ENCODE measurements around the gene HLA-DRB1. TPM values are rescaled to one million over a fixed set of nuclear protein-coding genes. Genes with fewer than 3 reads are reported as not detected.
A peak's percentile ranks its signal among the peaks of the same experiment; 100 is the strongest.
"Not testable (repeated sequence)": the region's sequence is repeated elsewhere in the genome, so short reads cannot be mapped to it uniquely, and the experiment has no call there.

HLA-DRB1 gene
- 10 to 100 TPM in 1 of 2 donors, 1 to 10 TPM in 1; 7.4 to 15.1 TPM for total RNA-seq

DNA sequence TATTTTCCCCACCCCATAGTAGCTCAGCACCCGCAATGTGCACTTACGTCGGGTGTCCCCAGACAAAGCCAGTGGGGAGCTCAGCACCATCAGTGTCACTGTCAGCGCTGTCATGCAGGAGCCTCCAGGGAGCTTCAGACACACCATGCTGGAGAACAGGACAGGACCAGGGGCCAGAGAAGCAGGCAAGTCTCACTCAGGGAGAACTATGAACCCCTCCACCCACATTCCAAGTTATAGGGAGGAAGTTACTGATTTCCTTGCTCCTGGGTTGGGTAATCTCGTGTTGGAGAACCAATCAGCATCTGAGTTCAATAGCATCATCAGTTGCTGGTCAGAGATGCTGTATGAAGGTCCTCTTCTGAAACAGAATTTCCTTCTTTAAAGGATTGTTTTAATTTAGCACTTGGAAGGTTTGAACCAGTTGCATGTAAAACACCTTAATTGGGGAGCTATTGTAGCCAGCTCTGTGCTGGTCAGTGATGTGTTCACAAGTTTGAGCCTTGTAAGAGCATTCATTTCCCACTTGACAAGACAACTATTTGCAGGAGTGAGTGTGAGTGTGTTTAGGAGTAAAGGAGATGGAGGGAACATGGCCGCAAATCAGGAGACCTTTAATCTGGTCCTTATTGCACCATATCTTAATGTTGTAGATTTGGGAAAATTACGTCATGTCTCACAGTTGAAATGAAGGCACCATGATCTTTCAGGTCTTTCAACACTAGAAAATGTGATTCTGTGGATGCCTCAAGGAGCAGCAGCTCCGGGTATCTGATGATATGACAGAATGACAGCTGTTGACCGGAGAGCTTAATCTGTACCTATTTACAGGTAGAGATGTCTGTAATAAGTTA, at the start of gene HLA-DRB1:
HLA-DRB1 (minus strand) TSS at position 253 of the 854 bp plus-strand sequence; CDS start at position 147, 106 bp downstream.
- Mint-ChIP-seq H3K9me3 (no peaks in the 10 kb centered on the region), H3K36me3 (ENCODE audit: insufficient read depth in 2 of 2) (no peaks in the 10 kb centered on the region), H3K4me1 (ENCODE audit: low read depth) (no peaks in the 10 kb centered on the region), H3K4me3 (peak within 1 kb of the TSS; percentile 54 to 70), H3K27me3 (ENCODE audit: low read depth) (peaks cover 6% of the 10 kb centered on the region), H3K27ac (peak within 1 kb of the TSS; percentile 17)
- ATAC-seq (replicated peaks in 1 of 2) (peak; percentile 95 to 98), DNase-seq (peak in 1 of 2 donors; percentile 4)

DNA sequence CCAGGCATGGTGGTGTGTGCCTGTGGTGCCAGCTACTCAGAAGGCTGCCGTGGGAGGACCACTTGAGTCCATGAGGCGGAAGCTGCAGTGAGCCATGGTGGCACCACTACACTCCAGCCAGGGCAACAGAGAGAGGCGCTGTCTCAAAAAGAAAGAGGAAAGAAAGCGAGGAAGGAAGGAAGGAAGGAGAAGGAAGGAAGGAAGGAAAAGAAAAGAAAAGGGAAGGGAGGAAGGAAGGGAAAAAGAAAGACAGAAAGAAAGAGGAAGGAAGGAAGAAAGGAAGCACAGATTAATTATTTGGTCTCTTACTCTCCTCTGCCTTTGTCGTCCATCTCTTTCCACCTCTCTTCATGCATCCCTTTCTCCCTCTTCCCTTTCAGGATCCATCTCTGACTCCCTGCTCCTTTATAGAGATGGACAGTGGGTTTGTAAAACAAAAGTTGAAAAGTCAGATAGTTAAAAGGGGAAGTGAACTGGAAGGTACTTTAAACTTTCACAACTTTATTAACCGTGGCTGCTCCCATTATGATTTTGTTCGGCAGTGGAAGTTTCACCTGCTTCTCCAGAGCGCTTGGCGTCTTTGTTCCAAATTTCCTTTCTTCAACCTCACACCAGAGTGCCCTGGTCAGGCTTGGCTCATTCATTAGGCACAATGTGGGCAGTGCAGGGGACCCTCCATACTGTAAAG, 49.0 kb upstream of the HLA-DRB1 start:
- peak overlapping the region; percentile 78 for H3K27ac Mint-ChIP-seq
- peaks cover 7% of the 10 kb centered on the region for H3K27me3 Mint-ChIP-seq (ENCODE audit: low read depth)
- no peaks in the 10 kb centered on the region for H3K36me3 Mint-ChIP-seq (ENCODE audit: insufficient read depth in 2 of 2)
- peaks cover 15% of the 10 kb centered on the region for H3K4me1 Mint-ChIP-seq (ENCODE audit: low read depth)
- H3K9me3 Mint-ChIP-seq, result no peaks in the 10 kb centered on the region
- ATAC-seq (replicated peaks in 1 of 2), result no peak
- DNase-seq, result no peak
- H3K4me3 Mint-ChIP-seq, result peak overlapping the region in 1 of 2 donors; percentile 35

DNA sequence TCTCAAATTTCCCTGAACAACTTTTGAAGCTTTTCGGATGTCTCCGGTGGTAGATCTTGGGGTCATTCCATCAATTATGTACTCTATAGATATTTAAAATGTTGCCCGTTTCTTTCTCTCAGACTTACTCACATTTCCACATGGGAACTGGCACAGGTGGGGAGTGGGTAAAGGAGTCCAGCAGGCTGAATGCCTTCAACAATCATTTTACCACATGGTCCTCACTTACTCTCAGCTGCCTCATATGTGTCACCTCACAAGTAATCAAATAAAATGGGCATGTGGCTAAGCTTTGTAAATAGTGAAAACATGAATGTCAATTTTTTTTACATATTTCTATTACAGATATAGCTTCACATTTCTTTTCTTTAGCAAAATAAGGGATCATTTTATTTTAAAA, 48.2 kb upstream of the HLA-DRB1 start:
- peaks cover 17% of the 10 kb centered on the region for H3K4me1 Mint-ChIP-seq (ENCODE audit: low read depth)
- H3K27me3 Mint-ChIP-seq (ENCODE audit: low read depth), result peaks cover 7% of the 10 kb centered on the region
- H3K36me3 Mint-ChIP-seq (ENCODE audit: insufficient read depth in 2 of 2), result no peaks in the 10 kb centered on the region
- ATAC-seq (replicated peaks in 1 of 2) (no peak), DNase-seq (no peak)
- H3K4me3 Mint-ChIP-seq, result no peak overlapping the region
- no peak overlapping the region for H3K27ac Mint-ChIP-seq
- H3K9me3 Mint-ChIP-seq, result no peaks in the 10 kb centered on the region

- no peak within 1 kb of the TSS for H3K27ac Mint-ChIP-seq
- ATAC-seq (replicated peaks in 1 of 2), result peak in 1 of 2 donors; percentile 82
- peaks cover 17% of the 10 kb centered on the region for H3K4me1 Mint-ChIP-seq (ENCODE audit: low read depth)
- no peaks in the 10 kb centered on the region for H3K36me3 Mint-ChIP-seq (ENCODE audit: insufficient read depth in 2 of 2)
- no peak for DNase-seq
- peaks cover 7% of the 10 kb centered on the region for H3K27me3 Mint-ChIP-seq (ENCODE audit: low read depth)
- no peaks in the 10 kb centered on the region for H3K9me3 Mint-ChIP-seq
- peak within 1 kb of the TSS; percentile 9 to 33 for H3K4me3 Mint-ChIP-seq
Measured at GRCh38 chr6:32637219-32637880, 47.7 kb upstream of the HLA-DRB1 start, which contains the start of gene HLA-DQA1. HLA-DQA1 (plus strand) TSS chr6:32637406; CDS start chr6:32637459, 53 bp downstream.

GRCh38 chr6:32635526-32636123, 46.0 kb upstream of the HLA-DRB1 start:
- ATAC-seq (replicated peaks in 1 of 2) (no peak), DNase-seq (no peak)
- Mint-ChIP-seq H3K27ac (no peak overlapping the region), H3K36me3 (ENCODE audit: insufficient read depth in 2 of 2) (no peaks in the 10 kb centered on the region), H3K4me1 (ENCODE audit: low read depth) (peaks cover 17% of the 10 kb centered on the region), H3K4me3 (no peak overlapping the region), H3K9me3 (no peaks in the 10 kb centered on the region), H3K27me3 (ENCODE audit: low read depth) (peaks cover 7% of the 10 kb centered on the region)

DNA sequence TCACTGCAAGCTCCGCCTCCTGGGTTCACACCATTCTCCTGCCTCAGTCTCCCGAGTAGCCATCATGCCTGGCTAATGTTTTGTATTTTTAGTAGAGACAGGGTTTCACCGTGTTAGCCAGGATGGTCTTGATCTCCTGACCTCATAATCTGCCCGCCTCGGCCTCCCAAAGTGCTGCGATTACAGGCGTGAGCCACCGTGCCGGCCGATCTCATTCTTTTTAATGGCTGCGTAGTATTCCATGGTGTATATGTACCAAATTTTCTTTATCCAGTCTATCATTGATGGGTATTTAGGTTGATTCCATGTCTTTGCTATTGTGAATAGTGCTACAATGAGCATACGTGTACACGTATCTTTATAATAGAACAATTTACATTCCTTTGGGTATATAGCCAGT, 40.1 kb upstream of the HLA-DRB1 start:
- H3K4me3 Mint-ChIP-seq; DNase-seq; H3K27ac Mint-ChIP-seq; ATAC-seq (replicated peaks in 1 of 2); H3K9me3 Mint-ChIP-seq; H3K27me3 Mint-ChIP-seq (ENCODE audit: low read depth); H3K36me3 Mint-ChIP-seq (ENCODE audit: insufficient read depth in 2 of 2): not testable (repeated sequence)
- peaks cover 27% of the 10 kb centered on the region for H3K4me1 Mint-ChIP-seq (ENCODE audit: low read depth)

- Mint-ChIP-seq H3K4me3 (peak overlapping the region in 1 of 2 donors; percentile 20), H3K4me1 (ENCODE audit: low read depth) (peaks cover 31% of the 10 kb centered on the region), H3K27ac (no peak overlapping the region), H3K36me3 (ENCODE audit: insufficient read depth in 2 of 2) (no peaks in the 10 kb centered on the region), H3K27me3 (ENCODE audit: low read depth) (no peaks in the 10 kb centered on the region), H3K9me3 (no peaks in the 10 kb centered on the region)
- ATAC-seq (replicated peaks in 1 of 2) (peak; percentile 35 to 39), DNase-seq (peak; percentile 8 to 20)
Measured at GRCh38 chr6:32627831-32628230, 38.2 kb upstream of the HLA-DRB1 start.

GRCh38 chr6:32627249-32627648, 37.6 kb upstream of the HLA-DRB1 start:
- Mint-ChIP-seq H3K4me1 (ENCODE audit: low read depth) (peaks cover 37% of the 10 kb centered on the region), H3K27me3 (ENCODE audit: low read depth) (no peaks in the 10 kb centered on the region), H3K36me3 (ENCODE audit: insufficient read depth in 2 of 2) (no peaks in the 10 kb centered on the region), H3K27ac (no peak overlapping the region), H3K9me3 (no peaks in the 10 kb centered on the region), H3K4me3 (no peak overlapping the region)
- DNase-seq, result no peak
- ATAC-seq (replicated peaks in 1 of 2), result peak; percentile 18 to 58

DNA sequence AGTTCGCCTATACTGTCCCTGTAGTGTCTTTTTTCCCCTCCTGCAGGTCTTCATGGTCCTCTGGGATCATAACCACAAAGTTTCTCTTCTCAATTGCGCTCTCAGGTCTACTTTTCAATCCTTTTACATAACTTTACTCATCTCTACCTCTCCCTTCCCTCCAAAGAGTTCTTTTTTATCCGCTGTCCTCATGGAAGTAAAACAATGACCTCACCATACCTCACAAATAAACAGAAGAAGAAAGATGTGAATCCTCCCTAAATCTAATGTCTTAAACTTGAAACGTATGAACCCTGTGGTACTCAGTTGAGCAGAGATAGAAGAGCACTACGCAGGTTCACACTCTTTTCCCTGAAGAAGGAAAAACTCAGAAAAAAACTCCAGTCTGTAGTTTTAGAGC, 35.5 kb upstream of the HLA-DRB1 start:
- Mint-ChIP-seq H3K4me1 (ENCODE audit: low read depth) (peaks cover 44% of the 10 kb centered on the region), H3K27ac (no peak overlapping the region), H3K36me3 (ENCODE audit: insufficient read depth in 2 of 2) (no peaks in the 10 kb centered on the region), H3K27me3 (ENCODE audit: low read depth) (no peaks in the 10 kb centered on the region), H3K4me3 (no peak overlapping the region), H3K9me3 (no peaks in the 10 kb centered on the region)
- ATAC-seq (replicated peaks in 1 of 2) (no peak), DNase-seq (no peak)

DNA sequence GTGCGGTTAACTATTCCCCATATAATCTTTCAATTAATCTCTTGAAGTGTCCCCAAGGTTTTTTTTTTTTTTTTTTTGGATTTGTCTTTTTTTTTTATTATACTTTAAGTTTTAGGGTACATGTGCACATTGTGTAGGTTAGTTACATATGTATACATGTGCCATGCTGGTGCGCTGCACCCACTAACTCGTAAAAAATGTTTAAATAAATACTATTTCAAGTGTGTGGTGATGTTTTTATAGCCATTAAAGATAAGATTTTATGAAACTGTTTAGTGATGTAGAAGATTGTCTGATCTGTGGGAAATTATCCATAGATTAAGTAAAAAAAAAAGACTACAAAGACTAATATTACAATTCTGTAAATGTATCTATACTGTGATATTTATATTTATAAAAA, 34.9 kb upstream of the HLA-DRB1 start:
- H3K27me3 Mint-ChIP-seq (ENCODE audit: low read depth), result no peaks in the 10 kb centered on the region
- DNase-seq (no peak), ATAC-seq (replicated peaks in 1 of 2) (no peak)
- H3K4me3 Mint-ChIP-seq, result no peak overlapping the region
- no peaks in the 10 kb centered on the region for H3K9me3 Mint-ChIP-seq
- H3K36me3 Mint-ChIP-seq (ENCODE audit: insufficient read depth in 2 of 2), result no peaks in the 10 kb centered on the region
- peaks cover 44% of the 10 kb centered on the region for H3K4me1 Mint-ChIP-seq (ENCODE audit: low read depth)
- peak overlapping the region; percentile 51 for H3K27ac Mint-ChIP-seq

DNA sequence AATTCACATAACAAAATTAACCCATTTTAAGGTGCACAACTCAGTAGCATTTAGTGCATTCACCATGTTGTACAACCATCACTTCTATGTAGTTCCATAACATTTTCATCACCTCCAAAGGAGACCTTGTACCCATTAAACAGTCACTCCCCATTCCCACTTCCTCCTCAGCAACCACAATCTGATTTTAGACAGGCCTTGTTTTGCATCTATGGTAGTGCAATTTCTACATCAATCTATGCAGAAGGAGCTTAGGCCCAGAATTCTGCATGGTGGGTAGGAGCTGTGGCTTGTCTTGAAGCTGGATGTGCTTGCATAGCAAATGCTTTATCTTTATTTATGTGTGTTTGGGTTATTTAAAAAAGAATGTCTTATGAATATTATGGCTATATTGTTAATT, 34.0 kb upstream of the HLA-DRB1 start:
- peak overlapping the region; percentile 51 for H3K27ac Mint-ChIP-seq
- peaks cover 44% of the 10 kb centered on the region for H3K4me1 Mint-ChIP-seq (ENCODE audit: low read depth)
- no peaks in the 10 kb centered on the region for H3K36me3 Mint-ChIP-seq (ENCODE audit: insufficient read depth in 2 of 2)
- no peak overlapping the region for H3K4me3 Mint-ChIP-seq
- no peaks in the 10 kb centered on the region for H3K27me3 Mint-ChIP-seq (ENCODE audit: low read depth)
- ATAC-seq (replicated peaks in 1 of 2), result no peak
- no peaks in the 10 kb centered on the region for H3K9me3 Mint-ChIP-seq
- no peak for DNase-seq

DNA sequence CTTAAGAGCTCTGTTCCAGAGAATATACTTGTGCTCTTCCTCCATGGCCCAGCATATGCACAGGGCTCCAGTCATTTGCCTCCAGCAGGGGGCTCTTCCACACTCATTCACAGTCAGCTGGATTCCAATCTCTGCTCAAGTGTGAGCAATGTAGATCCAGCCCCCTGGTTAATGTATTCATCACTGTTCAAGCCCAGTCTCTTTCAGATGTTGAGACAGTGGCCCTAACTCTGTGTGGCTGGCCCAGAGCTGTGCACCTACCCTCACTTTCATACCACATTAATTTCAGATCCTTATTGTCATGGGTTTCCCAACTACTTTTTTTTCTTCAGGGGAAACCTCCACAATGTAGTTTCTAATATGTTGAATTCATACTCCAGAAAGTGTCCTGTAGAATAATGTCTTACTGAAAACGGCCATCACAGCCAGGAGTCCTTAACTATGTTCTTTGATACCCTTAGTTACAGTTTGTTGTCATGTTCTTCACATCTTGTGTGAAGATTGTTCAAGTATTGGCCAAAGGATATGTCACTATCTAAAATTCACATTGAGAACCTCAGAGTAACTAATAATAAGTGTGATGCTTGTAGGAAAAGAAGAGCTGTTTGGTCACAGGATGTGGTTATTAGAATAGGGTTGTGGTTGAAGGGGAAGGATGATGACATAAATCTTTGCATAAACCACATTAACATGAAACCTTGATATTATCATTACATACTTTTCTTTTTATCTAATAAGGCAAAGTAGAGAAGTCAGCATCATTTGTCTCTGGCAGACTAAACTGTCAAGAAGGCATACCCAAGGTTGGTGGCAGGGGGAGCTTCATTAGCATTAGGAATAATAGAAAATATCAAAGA, 33.1 kb upstream of the HLA-DRB1 start:
- H3K27ac Mint-ChIP-seq, result peak overlapping the region; percentile 84
- H3K4me3 Mint-ChIP-seq, result peak overlapping the region; percentile 6 to 57
- H3K27me3 Mint-ChIP-seq (ENCODE audit: low read depth), result no peaks in the 10 kb centered on the region
- ATAC-seq (replicated peaks in 1 of 2) (peak; percentile 79 to 90), DNase-seq (peak; percentile 10 to 50)
- H3K4me1 Mint-ChIP-seq (ENCODE audit: low read depth), result peaks cover 42% of the 10 kb centered on the region
- peaks cover 2 to 3% of the 10 kb centered on the region in 2 donors for H3K9me3 Mint-ChIP-seq
- H3K36me3 Mint-ChIP-seq (ENCODE audit: insufficient read depth in 2 of 2), result peaks cover 2 to 4% of the 10 kb centered on the region in 2 donors

Measured in activated T-cell treated with anti-CD3 and anti-CD28 coated beads, Interleukin-2, amount 50 U/mL, for 72 hours (primary cell).